ENCODE data around the gene TMEM95.

The TMEM95 gene

GRCh38 chr17:7382901-7383300 is 27.9 kb downstream of the TMEM95 start:
- DNase-seq, result no peak

GRCh38 chr17:7383371-7383741 is 28.4 kb downstream of the TMEM95 start:
- DNase-seq, result no peak

- DNase-seq, result peak; percentile 84
Observed at GRCh38 chr17:7383742-7384488, 29.0 kb downstream of the TMEM95 start.

- no peak for DNase-seq
Observed at GRCh38 chr17:7384489-7385081, 29.6 kb downstream of the TMEM95 start.

GRCh38 chr17:7388856-7389255 is 33.9 kb downstream of the TMEM95 start:
- no peak for DNase-seq

- no peak for DNase-seq
Observed at GRCh38 chr17:7389924-7390910, 35.3 kb downstream of the TMEM95 start.

- no peak for DNase-seq
Observed at GRCh38 chr17:7391307-7391706, 36.4 kb downstream of the TMEM95 start.

- no peak for DNase-seq
Observed at GRCh38 chr17:7392696-7393612, 38.0 kb downstream of the TMEM95 start.

GRCh38 chr17:7393613-7394451 is 38.9 kb downstream of the TMEM95 start:
- DNase-seq, result peak; percentile 83

GRCh38 chr17:7394452-7395191 is 39.7 kb downstream of the TMEM95 start, which contains the start of gene PLSCR3:
PLSCR3 (minus strand) TSS chr17:7394525; CDS start chr17:7394110, 415 bp downstream.
- peak; percentile 83 for DNase-seq

- no peak for DNase-seq
Observed at GRCh38 chr17:7396147-7396546, 41.2 kb downstream of the TMEM95 start.

- DNase-seq, result no peak
Observed at GRCh38 chr17:7398612-7399011, 43.7 kb downstream of the TMEM95 start.

GRCh38 chr17:7403043-7403726 is 48.2 kb downstream of the TMEM95 start:
- DNase-seq, result peak; percentile 31

GRCh38 chr17:7403727-7403976 is 48.7 kb downstream of the TMEM95 start:
- no peak for DNase-seq

- peak; percentile 98 for DNase-seq
Observed at GRCh38 chr17:7403977-7404736, 49.2 kb downstream of the TMEM95 start, which contains the start of gene TMEM256. TMEM256 (minus strand) TSS chr17:7404097; CDS start chr17:7404084, 13 bp downstream.

GRCh38 chr17:7404737-7405349 is 49.9 kb downstream of the TMEM95 start:
- DNase-seq, result no peak

- DNase-seq, result no peak
Observed at GRCh38 chr17:7405350-7406234, 50.6 kb downstream of the TMEM95 start.
